Measurements from ENCODE around the gene ENPP1.

Gene ENPP1

DNA sequence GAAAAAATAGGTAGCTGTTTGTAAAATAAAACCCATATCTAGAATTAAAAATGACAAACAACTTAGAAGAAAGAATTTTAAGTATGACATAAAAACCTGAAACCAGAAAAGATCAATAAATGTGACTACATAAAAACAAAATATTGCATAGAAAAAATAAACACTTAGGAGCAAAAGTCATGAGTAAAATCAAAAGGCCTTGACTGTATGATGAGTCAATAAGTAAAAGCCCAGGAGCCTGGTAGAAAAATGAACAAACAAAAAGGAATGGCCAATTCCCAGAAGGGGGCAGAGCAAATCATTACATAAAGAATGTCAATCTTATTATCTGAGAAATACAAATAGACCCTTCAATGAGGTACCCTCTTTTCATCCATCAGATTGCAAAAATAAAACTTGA lies 20.7 kb upstream of the ENPP1 start:
- DNase-seq (ENCODE audit: low read depth in 2 of 2): no peak

DNA sequence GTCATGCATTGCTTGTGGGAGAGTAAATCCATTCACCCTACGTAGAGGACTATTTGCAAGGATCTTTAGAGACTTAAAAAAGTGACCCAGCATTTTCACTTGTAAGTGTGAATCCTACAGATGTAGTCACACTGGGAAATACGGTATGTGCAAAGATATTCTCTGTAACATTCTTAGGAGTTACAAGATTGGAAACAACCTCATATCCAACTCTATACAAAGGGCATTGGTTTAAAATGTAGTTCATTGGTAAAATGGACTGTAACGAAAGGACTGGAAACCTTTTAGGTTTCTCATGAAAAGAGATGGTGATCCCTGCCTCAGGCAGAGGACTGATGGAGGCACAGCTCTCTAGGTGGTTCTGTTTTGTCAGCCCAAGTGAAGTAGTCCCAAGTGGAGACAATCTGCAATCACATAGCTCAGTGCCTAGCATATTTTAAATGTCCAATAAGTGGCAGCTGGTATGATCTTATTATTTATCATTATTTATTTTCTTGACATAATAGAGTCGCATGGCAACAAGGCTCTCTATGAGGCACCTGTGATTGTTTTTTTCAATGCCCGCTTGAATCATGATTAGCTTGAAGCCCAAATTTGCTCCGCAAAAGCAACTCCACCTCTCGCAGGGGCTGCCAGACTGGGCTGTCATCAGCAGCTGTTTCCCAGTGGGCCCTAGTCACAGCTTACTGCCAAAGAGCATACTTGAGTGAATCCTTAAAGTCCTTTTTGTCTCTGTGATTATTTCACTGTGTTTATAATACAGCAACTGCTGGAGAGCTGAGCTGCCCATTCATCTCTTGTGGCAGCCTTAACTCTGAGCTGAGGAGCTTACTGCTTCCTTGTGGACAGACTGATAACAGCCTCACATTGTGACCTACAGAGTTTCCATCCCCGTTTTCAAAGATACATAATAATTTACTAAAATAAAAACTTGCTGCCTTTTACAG lies 19.8 kb upstream of the ENPP1 start:
- no peak for DNase-seq (ENCODE audit: low read depth in 2 of 2)

DNA sequence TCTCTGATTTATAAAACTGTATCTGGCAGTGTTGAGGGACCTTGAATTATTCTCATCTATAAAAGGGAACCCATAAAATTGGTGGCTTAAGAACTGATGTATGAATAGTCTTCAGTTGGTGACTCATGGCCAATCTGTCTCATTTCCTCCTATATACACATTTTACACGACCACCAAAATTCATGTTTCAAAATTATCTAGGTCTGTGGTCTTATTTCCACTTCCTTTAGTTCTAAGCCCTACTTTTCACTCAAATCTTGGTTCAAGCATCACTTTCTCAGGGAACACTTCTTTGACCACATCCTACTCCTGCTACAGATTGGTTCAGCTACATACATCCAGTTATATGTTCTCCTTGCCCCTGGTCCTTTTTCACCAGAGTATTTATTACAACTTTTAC lies 18.6 kb upstream of the ENPP1 start:
- no peak for DNase-seq (ENCODE audit: low read depth in 2 of 2)

DNA sequence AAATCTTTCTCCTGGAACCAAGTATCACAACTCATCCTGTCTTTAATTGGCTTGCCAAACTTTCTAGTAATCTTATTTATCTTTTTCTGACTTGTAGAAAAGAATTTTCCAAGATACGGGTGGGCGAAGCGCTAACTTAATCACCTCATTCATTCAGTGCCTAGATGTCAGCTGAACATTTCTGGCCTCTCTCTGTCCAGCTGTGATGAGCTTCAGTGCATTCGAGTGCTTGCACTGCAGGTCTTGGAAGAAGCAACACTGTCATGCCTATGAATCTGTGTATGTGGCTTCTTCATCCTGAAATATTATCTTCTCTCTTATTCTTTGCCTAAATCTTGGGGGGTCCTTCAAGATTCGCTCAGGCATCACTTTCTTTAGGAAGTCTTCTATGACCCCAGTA lies 16.3 kb upstream of the ENPP1 start:
- DNase-seq (ENCODE audit: low read depth in 2 of 2): no peak

DNA sequence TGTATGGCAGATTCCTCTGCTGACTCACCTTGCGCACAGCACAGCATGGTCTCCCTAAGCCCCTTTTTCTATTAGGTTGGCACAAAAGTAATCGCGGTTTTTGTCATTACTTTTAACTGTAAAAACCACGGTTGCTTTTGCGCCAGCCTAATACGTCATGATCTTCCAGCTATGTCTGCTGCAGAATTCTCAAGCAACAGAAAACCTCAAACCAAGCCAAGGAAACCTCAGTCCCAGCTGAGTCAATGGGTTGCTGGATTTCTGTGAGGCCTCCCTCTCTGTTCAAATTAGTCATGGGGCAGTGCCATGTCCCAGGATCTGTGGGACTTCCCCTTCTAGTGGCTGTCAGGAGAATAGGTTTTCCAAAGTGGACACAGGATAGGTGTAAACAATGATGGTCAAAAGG lies 15.7 kb upstream of the ENPP1 start:
- DNase-seq (ENCODE audit: low read depth in 2 of 2): no peak

DNA sequence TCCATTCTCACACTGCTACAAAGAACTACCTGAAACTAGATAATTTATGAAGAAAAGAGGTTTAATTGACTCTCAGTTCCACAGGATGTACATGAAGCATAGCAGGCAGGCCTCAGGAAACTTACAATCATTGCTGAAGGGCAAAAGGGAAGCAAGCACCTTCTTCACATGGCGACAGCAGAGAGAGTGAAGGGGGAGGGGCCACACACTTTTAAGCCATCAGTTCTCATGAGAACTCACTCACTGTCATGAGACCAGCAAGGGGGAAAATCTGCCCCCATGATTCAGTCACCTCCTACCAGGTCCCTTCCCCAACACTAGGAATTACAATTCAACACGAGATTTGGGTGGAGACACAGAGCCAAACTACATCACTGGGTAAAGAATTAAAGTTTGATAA lies 12.5 kb upstream of the ENPP1 start:
- no peak for DNase-seq (ENCODE audit: low read depth in 2 of 2)

DNA sequence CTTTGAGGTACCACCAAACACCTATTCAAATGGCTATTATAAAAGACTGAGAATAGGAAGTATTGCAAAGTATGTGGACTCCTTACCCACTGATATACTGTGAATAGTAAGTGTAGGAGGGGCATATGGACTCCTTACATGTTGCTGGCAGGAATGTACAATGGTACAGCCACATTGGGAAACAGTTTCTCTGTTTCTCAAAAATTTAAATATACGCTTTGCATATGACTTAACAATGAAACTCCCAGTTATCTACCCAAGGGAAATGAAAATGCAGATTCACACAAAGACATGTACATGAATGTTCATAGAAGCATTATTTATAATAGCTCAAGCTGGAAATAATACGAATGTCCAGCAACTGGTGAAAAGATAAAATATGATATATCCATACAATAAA lies 5.5 kb upstream of the ENPP1 start:
- DNase-seq (ENCODE audit: low read depth in 2 of 2): no peak

DNA sequence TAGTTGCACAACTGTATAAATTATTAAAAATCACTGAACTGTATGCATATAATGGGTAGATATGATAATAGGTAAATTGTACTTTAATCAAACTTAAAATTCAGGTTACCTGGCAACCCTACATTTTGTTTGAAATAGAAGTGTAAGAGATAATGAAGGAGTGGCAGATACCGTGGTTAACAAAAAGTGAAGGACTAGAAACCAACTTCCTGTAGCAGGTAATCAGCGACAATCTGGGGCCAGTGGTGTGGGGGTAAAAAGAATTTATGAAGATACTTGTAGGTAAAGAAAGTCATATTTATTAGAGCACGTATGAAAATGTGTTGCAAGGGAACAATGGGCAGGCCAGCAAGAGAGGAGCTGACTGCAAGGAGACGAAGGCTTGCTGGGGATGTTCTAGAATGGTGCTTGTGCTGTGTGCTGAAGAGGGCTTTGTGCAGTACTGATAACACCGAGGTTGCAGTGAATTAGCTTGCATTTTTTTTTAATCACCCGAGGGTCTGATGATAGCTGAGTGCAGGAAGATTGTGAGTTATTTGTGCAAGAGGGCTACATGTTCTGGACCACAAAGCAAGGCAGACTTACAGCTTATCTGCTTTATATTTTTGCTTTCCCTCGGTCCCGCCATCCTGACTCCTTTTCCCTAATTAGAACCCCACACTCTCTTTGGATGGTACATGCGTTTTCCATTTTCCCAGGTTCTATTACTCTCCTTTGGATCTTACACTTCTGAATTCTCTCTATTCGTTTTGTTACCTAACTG lies 4.6 kb upstream of the ENPP1 start:
- no peak for DNase-seq (ENCODE audit: low read depth in 2 of 2)

DNA sequence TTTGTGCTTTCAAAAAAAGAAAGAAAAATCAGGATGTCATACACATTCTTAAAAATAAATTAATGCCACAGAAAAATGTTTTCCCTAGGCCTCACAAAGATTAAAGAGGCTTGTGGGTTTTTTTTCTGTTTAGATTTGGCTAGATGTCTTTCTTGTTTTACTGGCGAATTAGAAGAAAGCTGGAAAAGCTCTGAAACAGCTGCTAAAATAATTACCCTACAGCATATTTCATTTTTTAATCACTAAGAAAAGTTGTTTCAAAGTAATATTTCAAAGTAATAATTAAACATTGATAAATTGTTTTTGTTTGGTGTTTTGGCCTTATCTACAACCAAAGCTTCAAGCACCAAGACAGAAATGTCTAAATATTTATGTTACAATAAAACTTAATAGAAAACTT lies 3.7 kb upstream of the ENPP1 start:
- DNase-seq (ENCODE audit: low read depth in 2 of 2): no peak

DNA sequence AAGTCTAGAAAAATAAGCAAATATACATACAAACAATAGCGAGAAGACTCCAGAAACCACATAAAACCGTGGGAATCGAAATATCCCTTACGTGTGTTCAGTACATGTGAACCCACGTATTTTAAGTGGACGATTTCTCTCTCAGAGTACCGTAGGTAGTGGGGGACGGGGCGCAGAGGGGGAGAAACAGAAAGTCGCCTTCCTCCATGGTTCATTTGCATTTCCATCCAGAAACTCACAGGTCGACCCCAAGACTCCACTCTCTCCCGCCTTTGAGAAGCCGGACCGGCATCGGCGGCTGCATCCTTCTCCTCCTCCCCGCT lies 538 bp upstream of the ENPP1 start:
- DNase-seq (ENCODE audit: low read depth in 2 of 2): no peak

DNA sequence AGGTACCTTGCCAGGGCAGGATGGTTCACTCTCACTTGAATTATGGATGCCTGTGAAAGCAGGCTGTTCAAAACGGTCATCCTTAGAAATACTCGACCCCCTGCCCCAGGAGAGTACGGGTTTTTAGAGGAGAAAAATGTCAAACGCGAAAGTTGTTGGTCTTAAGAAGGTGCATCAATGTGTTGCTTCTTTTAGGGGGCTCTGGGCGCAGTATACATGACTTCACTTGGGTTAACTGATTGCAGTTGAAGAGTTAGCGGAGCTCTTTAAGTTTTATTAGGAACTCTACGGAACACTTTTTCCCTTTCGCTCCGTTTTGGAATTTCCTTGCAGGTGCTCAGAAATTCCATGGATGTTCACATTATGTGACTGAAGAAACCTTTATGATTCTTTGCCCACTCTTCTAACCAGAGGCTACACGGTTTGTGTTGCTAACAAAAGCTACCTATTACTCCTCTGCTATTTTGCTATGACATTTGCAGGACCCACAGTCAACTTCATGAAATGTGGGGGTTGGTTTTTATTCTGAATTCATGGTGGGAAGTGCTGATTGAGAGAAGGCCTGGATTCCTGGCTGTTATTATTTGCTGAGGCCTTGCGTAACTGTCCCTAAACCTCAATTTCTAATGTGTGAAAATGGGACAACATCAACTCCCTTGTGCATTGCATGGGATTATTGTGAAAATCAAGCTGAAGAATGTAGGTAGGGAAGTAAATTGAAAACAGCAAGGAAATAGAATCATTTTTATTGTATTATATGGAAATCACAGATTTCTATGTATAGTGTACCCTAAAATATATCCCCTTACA lies 845 bp downstream of the ENPP1 start:
- DNase-seq (ENCODE audit: low read depth in 2 of 2): no peak

DNA sequence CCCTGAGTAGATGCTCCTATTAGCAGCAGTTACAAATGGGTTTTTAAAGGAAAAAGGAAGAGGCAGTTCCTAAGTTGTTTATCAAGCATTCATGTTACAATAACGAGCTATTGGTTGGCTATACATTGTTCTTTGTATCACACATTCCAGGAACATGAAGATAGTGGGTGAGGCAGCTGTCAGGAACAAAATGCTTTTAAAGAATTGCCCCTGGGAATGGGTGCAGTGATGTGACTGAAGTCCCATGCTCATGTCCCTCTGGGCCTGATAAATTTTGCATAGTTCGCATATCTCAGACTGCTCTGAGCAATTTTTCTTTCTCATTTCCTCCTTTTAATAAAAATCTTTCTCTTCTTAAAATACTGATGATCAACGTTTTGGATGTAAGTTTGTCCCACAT lies 3.7 kb downstream of the ENPP1 start:
- DNase-seq (ENCODE audit: low read depth in 2 of 2): no peak

DNA sequence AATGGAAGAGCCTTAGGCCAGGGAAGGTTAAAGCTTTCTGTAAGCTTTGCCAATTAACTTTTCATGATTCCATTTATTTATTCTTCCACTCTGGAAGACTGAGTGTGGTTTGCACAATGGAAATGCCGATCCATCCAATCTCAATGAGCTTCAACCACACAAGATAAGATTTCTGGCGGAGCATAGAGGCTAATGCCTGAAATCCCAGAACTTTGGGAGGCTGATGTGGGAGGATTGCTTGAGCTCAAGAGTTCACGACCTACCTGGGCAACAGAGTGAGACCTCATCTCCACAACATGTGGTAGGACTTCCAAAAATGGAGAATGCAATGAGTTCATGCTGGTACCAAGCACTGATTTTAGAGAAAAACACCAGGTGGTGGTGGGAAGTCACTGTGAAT lies 6.2 kb downstream of the ENPP1 start:
- DNase-seq (ENCODE audit: low read depth in 2 of 2): no peak

DNA sequence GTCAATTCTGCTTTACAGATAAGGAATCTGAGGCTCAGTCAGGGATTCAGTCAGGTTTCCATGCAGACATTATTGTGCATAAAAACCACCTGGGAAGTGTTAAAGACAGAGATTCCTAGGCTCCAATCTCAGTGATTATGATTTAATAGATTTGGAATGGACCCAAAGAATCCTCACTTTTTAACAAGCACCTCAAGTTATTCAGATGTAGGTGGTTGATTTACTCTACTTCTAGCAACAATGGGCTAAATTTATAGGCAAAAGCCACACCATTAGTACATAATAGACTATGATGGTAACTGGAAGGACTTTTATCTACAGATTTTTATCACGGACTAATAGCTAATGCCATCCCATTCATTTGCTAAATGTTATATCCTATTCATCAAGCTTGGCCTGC lies 9.0 kb downstream of the ENPP1 start:
- DNase-seq (ENCODE audit: low read depth in 2 of 2): no peak

DNA sequence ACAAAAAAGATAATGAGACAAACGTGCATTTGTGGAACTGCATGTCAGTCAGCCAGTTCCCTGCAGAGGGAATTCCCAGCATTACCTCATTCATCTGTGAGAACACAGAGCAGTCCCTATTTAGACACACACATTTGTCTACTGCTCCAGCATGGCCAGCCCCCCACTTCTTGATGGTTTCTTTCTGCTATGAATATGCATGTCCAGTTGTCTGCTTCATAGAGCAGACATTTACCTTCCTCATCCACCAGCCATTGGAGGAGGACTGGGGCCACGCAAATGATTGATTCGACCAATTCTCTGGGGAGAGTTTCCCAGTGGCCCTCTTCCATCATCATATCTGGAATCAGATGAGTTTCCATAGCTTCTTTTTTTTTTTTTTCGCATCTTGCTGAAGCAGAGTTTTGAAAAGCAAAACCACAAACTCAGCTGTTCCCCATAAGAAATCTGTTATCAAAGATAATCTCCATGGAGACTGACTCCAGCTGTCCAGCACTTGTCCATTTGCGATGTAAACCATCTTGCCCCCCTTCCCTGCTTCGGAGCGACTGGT lies 11.8 kb downstream of the ENPP1 start:
- no peak for DNase-seq (ENCODE audit: low read depth in 2 of 2)

DNA sequence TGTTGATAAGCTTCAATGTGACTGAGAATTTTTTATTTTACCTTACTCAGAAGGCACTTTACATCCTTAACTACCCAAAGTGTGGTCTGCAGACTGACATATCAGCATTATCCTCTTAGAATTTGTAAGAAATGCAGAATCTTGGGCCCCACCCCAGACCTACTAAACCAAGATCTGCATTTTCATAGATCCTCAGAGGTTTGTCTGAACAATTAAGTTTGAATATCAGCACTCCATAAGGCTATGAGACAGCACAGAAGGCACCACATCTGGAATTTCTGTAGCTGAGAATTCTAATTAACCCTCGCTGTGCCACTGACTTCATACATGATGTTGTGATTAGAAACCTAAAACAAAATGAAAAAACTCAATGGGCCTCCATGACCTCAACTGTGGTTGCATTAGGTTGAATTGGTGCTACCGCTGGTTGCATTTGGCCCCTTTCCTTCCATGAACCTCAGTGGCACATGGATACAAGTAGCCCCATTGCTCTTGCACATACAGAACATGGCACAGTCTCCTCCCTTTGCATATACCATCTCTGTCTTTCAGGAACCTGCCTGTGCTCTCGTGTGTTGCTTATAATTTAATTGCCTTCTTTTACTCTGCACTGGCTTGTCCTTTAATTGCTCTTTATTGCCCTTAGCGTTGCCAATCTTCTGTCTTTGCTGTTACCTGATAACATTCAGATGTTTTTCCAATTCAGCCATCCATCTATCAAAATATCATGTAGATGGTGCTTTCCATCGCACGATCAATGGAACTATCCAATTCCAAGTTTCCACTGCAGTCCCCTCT lies 13.4 kb downstream of the ENPP1 start:
- no peak for DNase-seq (ENCODE audit: low read depth in 2 of 2)

DNA sequence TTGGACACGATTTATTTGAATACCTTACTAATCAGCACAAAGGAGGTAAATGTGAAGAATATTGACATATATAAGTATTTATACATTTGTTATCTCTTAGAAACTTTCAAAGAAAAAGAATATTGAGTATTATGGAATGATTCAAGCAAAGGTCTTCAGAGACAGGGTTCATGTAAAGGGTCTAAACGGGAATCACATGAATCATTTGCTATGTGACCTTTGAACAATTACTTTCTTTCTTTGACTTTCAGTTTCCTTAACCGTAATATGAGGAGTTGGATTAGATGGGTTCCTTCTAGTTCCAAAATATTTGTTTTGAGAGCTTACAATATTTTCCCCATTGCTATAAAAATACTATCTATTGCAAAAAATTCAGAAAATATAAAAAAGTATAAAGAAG lies 14.3 kb downstream of the ENPP1 start:
- no peak for DNase-seq (ENCODE audit: low read depth in 2 of 2)

DNA sequence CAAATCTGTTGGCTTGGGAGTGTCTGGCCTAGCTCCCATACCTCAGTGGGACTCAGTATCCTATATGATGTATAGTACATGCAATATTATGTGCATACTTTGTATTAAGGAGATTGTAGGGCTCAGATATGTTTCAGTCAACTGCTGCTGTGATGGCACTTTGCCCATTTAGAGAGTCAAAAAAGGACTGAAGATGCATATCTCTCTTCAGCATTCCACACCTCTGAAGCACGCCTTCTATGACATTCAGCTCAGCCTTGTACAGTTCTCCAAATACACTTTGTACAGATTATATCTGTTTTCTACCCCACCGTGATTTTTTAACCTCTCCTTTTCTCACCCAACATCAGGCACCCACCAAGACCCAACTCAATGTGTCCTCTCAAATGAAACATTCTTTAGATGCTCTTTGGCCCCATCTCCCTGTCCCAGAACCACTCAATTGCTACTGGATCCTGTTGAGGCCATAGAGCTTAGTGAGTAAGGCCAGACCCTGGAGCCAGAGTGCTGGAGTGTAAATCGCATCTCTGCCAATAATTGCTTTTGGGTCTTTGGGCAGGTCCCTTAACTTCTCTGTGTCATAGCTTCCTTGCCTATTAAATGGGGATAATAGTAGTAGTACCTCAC lies 15.6 kb downstream of the ENPP1 start:
- no peak for DNase-seq (ENCODE audit: low read depth in 2 of 2)

DNA sequence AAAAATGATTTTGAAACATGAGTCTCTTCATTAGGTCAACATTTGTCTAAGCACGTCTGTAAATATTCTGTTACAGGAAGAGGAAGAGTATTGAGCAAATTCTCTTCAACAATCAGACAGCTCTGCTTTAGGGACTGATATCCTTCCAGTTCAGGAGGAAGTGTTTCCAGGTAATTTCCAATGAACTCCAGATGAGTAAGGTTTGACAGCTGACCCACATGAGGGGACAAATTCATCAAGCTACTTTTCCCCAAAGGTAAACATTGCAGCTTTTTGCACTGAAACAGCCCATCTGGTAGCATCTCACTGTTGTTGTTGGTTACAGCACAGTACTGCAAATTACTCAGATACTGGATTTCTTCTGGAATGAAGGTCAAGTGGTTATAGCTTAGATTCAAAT lies 18.1 kb downstream of the ENPP1 start:
- no peak for DNase-seq (ENCODE audit: low read depth in 2 of 2)

DNA sequence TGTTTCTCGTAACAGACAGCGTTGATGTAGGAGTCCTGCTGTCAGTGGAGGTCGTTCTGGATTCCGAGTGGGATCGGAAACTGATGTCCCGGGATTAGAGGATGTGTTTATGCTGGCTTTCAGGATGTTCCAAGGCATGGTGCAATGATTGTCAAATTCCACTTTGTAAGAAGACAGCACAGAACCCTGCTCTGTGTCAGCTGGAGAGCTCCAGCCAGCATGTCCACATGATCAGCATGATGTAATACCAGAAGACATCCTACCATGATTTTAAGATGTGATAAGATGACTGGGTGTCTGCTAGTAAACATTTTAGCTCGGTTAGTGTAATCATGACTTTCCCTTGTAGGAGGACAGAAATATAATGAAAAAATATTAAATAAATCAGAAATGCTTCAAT lies 20.3 kb downstream of the ENPP1 start:
- no peak for DNase-seq (ENCODE audit: low read depth in 2 of 2)

DNA sequence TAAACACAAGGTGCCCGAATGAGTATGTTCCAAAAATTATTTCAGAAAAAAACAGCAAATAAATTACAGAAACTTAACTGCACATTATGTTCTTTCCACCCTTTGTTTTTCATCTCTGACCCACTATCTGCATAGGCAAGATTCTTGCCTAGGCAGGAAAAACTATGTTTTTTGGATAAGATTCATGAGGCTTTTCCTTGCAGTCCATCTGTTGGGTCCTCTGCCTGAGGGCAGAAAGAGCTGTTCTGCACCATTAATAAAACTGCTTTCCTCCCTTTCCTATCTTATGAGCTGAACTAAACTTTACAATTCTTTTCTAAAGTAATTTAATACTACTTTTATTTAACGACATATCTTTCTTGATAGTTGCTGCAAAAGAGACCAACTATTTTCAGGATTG lies 21.1 kb downstream of the ENPP1 start:
- no peak for DNase-seq (ENCODE audit: low read depth in 2 of 2)

Measured in stimulated activated CD8-positive, alpha-beta memory T cell treated with anti-CD3 and anti-CD28 coated beads, Interleukin-7, amount 100 ng/mL, for 1 hour (primary cell).